Activated B cell treated with CpG ODN at 0.5 μM for 24 hours (primary cell): ENCODE results near the gene SLC18A3. TPM values are rescaled to one million over a fixed set of nuclear protein-coding genes. Genes with fewer than 3 reads are reported as not detected.

Experiments used
- ATAC-seq: fragments of 200-7000 bp; cut with Tn5 transposase; one replicate; pipeline ENCODE4 v1.10.0; 2021; ENCODE audit warnings: low read depth, mild to moderate bottlenecking, moderate library complexity
- CTCF ChIA-PET: fragments of 350-600 bp; sonication (Branson Sonifier 250); formaldehyde crosslinking; loops from one replicate; lab custom pipeline; 2021; ENCODE audit warnings: antibody characterized with exemption; lab: Charles Lee
- POLR2A ChIA-PET: fragments of 350-600 bp; sonication (Branson Sonifier 250); formaldehyde crosslinking; loops from one replicate; lab custom pipeline; 2021; ENCODE audit warnings: antibody characterized with exemption; lab: Charles Lee
- DNase-seq: peaks from one replicate; pipeline ENCODE4 v3.0.0; 2022
- H3K27ac Mint-ChIP-seq: one replicate; pipeline ENCODE4 v1.8.0; 2020; ENCODE audit warnings: mixed read lengths
- H3K27me3 Mint-ChIP-seq: one replicate; pipeline ENCODE4 v1.8.0; 2021; ENCODE audit warnings: mixed read lengths
- H3K36me3 Mint-ChIP-seq: one replicate; pipeline ENCODE4 v1.8.0; 2021; ENCODE audit warnings: low read depth, mixed read lengths
- H3K4me1 Mint-ChIP-seq: one replicate; pipeline ENCODE4 v1.8.0; 2021; ENCODE audit warnings: mixed read lengths
- H3K4me3 Mint-ChIP-seq: one replicate; pipeline ENCODE4 v1.8.0; 2020; ENCODE audit warnings: mild to moderate bottlenecking, mixed read lengths
- H3K9me3 Mint-ChIP-seq: one replicate; pipeline ENCODE4 v1.8.0; 2020; ENCODE audit warnings: mixed read lengths
- CTCF ChIP-seq: fragments of 200-600 bp; IDR thresholded peaks from one replicate; pipeline ENCODE4 v1.8.0; 2022; ENCODE audit warnings: antibody characterized with exemption, mild to moderate bottlenecking
- intact Hi-C: fragments of 100-400 bp; cut with micrococcal nuclease; formaldehyde crosslinking; loops from one replicate; pipeline ENCODE4 v1.15.1; 2024
- total RNA-seq: library from RNA; stranded (reverse); gene quantifications from 2 replicates; pipeline ENCODE4 v1.2.3, GENCODE V29; 2022

The SLC18A3 gene
- total RNA-seq, 1 donor from 2014 or later, result not detected

- intact Hi-C loops, result loop anchor here (1.0 kb wide), 1 partner anchor 29 kb away; the partner anchor contains the start of gene ERCC6
Measured at GRCh38 chr10:49568235-49568634, 41.9 kb upstream of the SLC18A3 start.

DNA sequence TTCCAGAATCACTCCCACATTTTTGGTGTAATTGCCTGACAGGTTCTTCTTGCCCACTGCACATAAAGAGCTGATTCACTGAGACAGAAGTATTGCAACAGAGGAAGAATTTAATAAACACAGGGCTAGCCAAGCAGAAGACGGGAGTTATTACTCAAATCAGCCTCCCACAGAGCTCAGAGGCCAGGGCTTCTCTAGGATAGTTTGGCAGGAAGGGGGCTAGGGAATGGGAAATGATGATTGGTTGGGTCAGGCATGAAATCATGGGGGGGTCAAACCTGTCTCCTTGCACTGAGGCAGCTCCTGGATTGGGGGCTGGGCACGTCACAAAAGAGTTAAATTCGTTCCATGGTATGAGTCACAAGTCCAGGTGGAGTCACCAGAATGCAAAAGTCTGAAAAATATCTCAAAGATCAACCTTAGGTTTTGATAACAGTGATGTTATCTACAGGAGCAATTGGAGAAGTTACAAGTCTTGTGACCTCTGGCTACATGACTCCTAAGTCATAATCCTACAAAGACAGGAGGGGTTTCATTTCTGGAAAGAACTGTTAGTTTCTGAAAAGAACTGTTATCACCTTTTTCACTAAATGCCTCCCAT is 41.0 kb upstream of the SLC18A3 start:
- ChIA-PET POLR2A (interaction anchor here (2.8 kb wide), 1 partner anchor 30 kb away, joined by 15 read pairs; the partner anchor contains the start of gene ERCC6), CTCF (interaction anchor here (1.3 to 1.4 kb wide), 2 partner anchors 24 to 34 kb away, joined by 3 read pairs; no protein-coding TSS in a partner anchor)
- Mint-ChIP-seq H3K4me1 (peaks cover 21% of the 10 kb centered on the region), H3K4me3 (no peak overlapping the region), H3K36me3 (no peaks in the 10 kb centered on the region), H3K27ac (no peak overlapping the region), H3K9me3 (peaks cover 11% of the 10 kb centered on the region), H3K27me3 (peaks cover 14% of the 10 kb centered on the region)
- TF ChIP-seq CTCF, result no peak
- DNase-seq, result no peak
- intact Hi-C loops, result no loop called here
- ATAC-seq, result no peak

More at GRCh38 chr10:49568235-49568634, 41.9 kb upstream of the SLC18A3 start:
- ATAC-seq (peak; percentile 80), DNase-seq (no peak)
- TF ChIP-seq CTCF, result no peak
- Mint-ChIP-seq H3K36me3 (no peaks in the 10 kb centered on the region), H3K4me3 (peak overlapping the region; percentile 0), H3K27me3 (peaks cover 14% of the 10 kb centered on the region), H3K9me3 (peaks cover 11% of the 10 kb centered on the region), H3K4me1 (peaks cover 21% of the 10 kb centered on the region), H3K27ac (peak overlapping the region; percentile 15)
- ChIA-PET POLR2A (interaction anchor here (1.4 to 2.8 kb wide), 2 partner anchors 29 to 31 kb away, joined by 3 to 15 read pairs; partner anchors contain the start of gene ERCC6), CTCF (interaction anchor here (1.3 to 1.4 kb wide), 2 partner anchors 25 to 33 kb away, joined by 3 read pairs; no protein-coding TSS in a partner anchor)

DNA sequence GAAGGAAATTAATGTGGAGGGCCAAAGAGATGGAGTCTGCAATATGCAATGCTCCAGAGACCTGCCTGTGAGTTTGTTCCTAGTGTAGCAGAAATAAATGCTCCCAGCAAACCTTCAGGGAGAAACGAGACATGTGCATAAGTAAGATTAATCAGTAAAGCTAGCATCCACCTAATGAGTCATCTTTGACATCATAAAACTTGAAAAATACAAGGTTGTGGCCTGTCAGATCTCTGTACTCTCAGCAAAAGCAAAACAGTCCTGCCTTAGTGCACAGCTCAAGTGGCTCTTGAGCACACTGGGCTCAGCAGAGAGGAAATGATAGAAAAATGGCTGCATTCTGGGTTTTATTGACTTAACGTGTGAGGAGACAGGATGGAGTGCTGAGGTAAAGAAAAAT is 38.7 kb upstream of the SLC18A3 start:
- Mint-ChIP-seq H3K4me1 (peaks cover 21% of the 10 kb centered on the region), H3K4me3 (no peak overlapping the region), H3K27me3 (peaks cover 19% of the 10 kb centered on the region), H3K27ac (no peak overlapping the region), H3K36me3 (no peaks in the 10 kb centered on the region), H3K9me3 (peaks cover 11% of the 10 kb centered on the region)
- no peak for ATAC-seq
- DNase-seq, result no peak
- POLR2A ChIA-PET, result no interaction called here
- TF ChIP-seq CTCF, result no peak
- intact Hi-C loops, result no loop called here
- CTCF ChIA-PET, result no interaction called here

GRCh38 chr10:49572594-49573114 is 37.5 kb upstream of the SLC18A3 start:
- Mint-ChIP-seq H3K36me3 (no peaks in the 10 kb centered on the region), H3K9me3 (peaks cover 5% of the 10 kb centered on the region), H3K27ac (no peak overlapping the region), H3K4me1 (peaks cover 15% of the 10 kb centered on the region), H3K27me3 (peaks cover 19% of the 10 kb centered on the region), H3K4me3 (no peak overlapping the region)
- TF ChIP-seq CTCF, result no peak
- no peak for ATAC-seq
- DNase-seq, result no peak
- ChIA-PET CTCF (no interaction called here), POLR2A (no interaction called here)
- intact Hi-C loops, result no loop called here

GRCh38 chr10:49575489-49576072 is 34.5 kb upstream of the SLC18A3 start:
- POLR2A ChIA-PET, result no interaction called here
- peaks cover 16% of the 10 kb centered on the region for H3K27me3 Mint-ChIP-seq

More at GRCh38 chr10:49575489-49576072, 34.5 kb upstream of the SLC18A3 start:
- H3K36me3 Mint-ChIP-seq, result no peaks in the 10 kb centered on the region
- H3K27ac Mint-ChIP-seq, result no peak overlapping the region
- no peaks in the 10 kb centered on the region for H3K9me3 Mint-ChIP-seq
- TF ChIP-seq CTCF, result no peak
- ATAC-seq, result no peak
- H3K4me1 Mint-ChIP-seq, result no peaks in the 10 kb centered on the region
- H3K4me3 Mint-ChIP-seq, result no peak overlapping the region
- CTCF ChIA-PET, result interaction anchor here (1.5 kb wide), 1 partner anchor 18 kb away, joined by 7 read pairs; no protein-coding TSS in a partner anchor
- DNase-seq, result no peak
- intact Hi-C loops, result no loop called here
